Dendritic cell treated with granulocyte-macrophage colony-stimulating factor and Interleukin-4, amounts not matched to agents 40 ng/mL and 50 ng/mL, for 4 days (primary cell): ENCODE measurements around the gene MYBPC2.
"Not testable (repeated sequence)": the region's sequence is repeated elsewhere in the genome, so short reads cannot be mapped to it uniquely, and the experiment has no call there.

Experiments used
- H3K27ac Mint-ChIP-seq: one replicate; pipeline ENCODE4 v1.8.0; 2022; ENCODE audit warnings: mild to moderate bottlenecking, mixed read lengths
- H3K27me3 Mint-ChIP-seq: one replicate; pipeline ENCODE4 v1.8.0; 2022; ENCODE audit warnings: mild to moderate bottlenecking, mixed read lengths
- H3K36me3 Mint-ChIP-seq: one replicate; pipeline ENCODE4 v1.8.0; 2022; ENCODE audit warnings: low read depth, mixed read lengths
- H3K4me1 Mint-ChIP-seq: one replicate; pipeline ENCODE4 v1.8.0; 2022; ENCODE audit warnings: low read depth, mixed read lengths
- H3K4me3 Mint-ChIP-seq: one replicate; pipeline ENCODE4 v1.8.0; 2022; ENCODE audit warnings: mild to moderate bottlenecking, moderate library complexity, mixed read lengths
- H3K9me3 Mint-ChIP-seq: one replicate; pipeline ENCODE4 v1.8.0; 2022; ENCODE audit warnings: mixed read lengths
- intact Hi-C: fragments of 100-400 bp; cut with micrococcal nuclease; formaldehyde crosslinking; loops from one replicate; pipeline ENCODE4 v1.15.0; 2022

The MYBPC2 gene

DNA sequence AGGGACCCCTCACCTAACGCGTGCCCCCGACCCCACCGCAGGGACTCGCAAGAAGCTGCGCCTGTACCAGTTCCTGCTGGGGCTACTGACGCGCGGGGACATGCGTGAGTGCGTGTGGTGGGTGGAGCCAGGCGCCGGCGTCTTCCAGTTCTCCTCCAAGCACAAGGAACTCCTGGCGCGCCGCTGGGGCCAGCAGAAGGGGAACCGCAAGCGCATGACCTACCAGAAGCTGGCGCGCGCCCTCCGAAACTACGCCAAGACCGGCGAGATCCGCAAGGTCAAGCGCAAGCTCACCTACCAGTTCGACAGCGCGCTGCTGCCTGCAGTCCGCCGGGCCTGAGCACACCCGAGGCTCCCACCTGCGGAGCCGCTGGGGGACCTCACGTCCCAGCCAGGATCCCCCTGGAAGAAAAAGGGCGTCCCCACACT lies 4.7 kb upstream of the MYBPC2 start:
- H3K4me3 Mint-ChIP-seq = peak overlapping the region; percentile 64
- no peaks in the 10 kb centered on the region for H3K9me3 Mint-ChIP-seq
- H3K36me3 Mint-ChIP-seq = peaks cover 6% of the 10 kb centered on the region
- H3K27me3 Mint-ChIP-seq = peaks cover 7% of the 10 kb centered on the region
- intact Hi-C loops = no loop called here
- H3K4me1 Mint-ChIP-seq = peaks cover 46% of the 10 kb centered on the region
- H3K27ac Mint-ChIP-seq = peak overlapping the region; percentile 99

DNA sequence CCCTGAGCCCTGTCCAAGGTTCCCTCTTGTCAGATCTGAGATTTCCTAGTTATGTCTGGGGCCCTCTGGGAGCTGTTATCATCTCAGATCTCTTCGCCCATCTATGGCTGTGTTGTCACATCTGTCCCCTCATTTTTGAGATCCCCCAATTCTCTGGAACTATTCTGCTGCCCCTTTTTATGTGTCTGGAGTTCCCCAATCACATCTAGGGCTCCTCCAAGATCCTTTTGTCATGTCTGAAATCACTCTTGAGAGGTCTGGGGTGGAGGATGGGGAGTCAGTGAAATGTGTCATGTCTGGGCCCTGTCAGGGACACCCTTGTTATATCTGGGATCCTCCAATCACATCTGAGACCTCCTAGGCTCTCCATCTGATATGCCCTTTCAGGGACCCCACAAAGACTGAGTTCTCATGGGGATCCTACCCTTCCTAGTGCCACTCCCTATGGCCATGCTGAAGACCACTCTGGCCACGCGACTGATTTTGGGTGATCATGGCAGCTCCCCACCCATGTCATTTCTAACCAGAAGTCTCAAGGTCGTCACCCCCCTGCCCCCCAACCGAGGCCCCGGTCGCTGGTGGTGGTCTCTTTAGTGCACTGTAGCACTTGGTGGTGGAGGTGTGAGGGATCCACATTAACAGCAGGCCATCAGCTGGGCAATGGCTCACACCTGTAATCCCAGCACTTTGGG lies 3.8 kb upstream of the MYBPC2 start:
- peaks cover 49% of the 10 kb centered on the region for H3K4me1 Mint-ChIP-seq
- H3K36me3 Mint-ChIP-seq = peaks cover 6% of the 10 kb centered on the region
- peaks cover 16% of the 10 kb centered on the region for H3K27me3 Mint-ChIP-seq
- peak overlapping the region; percentile 99 for H3K27ac Mint-ChIP-seq
- intact Hi-C loops = no loop called here
- H3K9me3 Mint-ChIP-seq = no peaks in the 10 kb centered on the region
- H3K4me3 Mint-ChIP-seq = peak overlapping the region; percentile 64

DNA sequence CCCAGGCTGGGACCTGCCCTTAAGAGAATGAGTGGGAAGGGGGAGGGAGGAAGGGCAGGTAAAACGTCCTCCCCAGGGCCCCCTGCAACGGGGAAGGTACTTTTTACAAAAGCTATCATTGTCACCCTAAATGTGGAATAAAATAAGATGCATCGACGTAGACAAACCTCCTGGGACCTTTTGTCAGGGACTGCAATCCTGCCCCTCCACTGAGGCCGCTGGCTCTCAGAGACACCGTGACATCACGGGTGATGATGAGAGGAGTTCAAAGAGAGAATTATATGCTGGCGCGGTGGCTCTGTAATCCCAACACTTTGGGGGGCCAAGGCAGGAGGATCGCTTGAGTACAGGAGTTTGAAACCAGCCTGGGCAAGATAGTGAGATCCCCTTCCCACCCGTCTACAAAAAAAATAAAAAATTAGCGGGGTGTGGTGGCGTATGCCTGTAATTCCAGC lies 1.8 kb upstream of the MYBPC2 start:
- Mint-ChIP-seq H3K27me3 (peaks cover 23% of the 10 kb centered on the region), H3K27ac (peak overlapping the region; percentile 99), H3K4me1 (peaks cover 56% of the 10 kb centered on the region), H3K36me3 (peaks cover 6% of the 10 kb centered on the region), H3K4me3 (peak overlapping the region; percentile 80), H3K9me3 (no peaks in the 10 kb centered on the region)
- intact Hi-C loops = loop anchor here (1.0 kb wide), 2 partner anchors 16 to 47 kb away; partner anchors contain the start of gene POLD1

DNA sequence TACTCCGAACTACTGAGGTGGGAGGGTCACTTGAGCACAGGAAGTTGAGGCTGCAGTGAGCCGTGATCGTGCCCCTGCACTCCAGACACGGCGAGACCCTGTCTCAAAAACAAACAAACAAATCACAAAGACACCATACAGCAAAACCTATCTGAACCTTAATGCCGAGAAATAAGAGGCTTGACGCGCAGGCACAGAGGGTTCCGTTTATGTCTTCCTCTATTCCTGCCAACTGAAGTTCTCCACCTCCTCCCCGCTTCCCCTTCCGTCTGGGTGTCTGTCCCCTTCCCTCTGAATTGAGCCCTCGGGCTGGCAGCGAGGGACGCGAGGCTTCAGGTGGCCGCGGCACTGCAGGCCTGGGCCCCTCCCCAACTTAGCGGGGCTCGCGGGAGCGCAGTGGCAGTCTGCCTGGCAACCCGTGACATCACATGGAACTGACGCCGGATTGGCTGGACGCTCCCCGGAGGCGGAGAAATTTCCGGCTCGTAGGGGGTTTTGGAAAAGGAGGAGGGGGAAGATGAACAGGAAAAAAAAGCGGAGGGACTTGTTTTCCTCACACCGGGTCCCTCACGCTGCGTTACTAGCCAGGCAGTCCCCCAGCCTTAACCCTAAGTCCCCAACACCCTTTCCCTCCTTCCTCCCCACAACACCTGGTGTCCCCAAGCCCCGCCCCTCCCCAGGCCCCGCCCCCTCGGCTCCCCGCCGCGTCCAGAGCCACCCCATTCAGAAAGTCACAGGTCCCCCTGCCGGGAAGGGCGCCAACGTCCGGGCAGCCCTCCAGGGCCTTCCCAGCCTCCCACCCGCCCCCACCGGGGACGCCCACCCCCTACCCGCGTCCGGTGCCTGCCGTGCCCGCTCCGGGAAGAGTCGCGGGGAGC lies 1.1 kb upstream of the MYBPC2 start:
- Mint-ChIP-seq H3K36me3 (peaks cover 6% of the 10 kb centered on the region), H3K27ac (peak overlapping the region; percentile 99), H3K4me3 (peak overlapping the region; percentile 80), H3K9me3 (no peaks in the 10 kb centered on the region), H3K27me3 (peaks cover 29% of the 10 kb centered on the region), H3K4me1 (peaks cover 59% of the 10 kb centered on the region)
- intact Hi-C loops = loop anchor here (1.0 kb wide), 2 partner anchors 16 to 47 kb away; partner anchors contain the start of gene POLD1

DNA sequence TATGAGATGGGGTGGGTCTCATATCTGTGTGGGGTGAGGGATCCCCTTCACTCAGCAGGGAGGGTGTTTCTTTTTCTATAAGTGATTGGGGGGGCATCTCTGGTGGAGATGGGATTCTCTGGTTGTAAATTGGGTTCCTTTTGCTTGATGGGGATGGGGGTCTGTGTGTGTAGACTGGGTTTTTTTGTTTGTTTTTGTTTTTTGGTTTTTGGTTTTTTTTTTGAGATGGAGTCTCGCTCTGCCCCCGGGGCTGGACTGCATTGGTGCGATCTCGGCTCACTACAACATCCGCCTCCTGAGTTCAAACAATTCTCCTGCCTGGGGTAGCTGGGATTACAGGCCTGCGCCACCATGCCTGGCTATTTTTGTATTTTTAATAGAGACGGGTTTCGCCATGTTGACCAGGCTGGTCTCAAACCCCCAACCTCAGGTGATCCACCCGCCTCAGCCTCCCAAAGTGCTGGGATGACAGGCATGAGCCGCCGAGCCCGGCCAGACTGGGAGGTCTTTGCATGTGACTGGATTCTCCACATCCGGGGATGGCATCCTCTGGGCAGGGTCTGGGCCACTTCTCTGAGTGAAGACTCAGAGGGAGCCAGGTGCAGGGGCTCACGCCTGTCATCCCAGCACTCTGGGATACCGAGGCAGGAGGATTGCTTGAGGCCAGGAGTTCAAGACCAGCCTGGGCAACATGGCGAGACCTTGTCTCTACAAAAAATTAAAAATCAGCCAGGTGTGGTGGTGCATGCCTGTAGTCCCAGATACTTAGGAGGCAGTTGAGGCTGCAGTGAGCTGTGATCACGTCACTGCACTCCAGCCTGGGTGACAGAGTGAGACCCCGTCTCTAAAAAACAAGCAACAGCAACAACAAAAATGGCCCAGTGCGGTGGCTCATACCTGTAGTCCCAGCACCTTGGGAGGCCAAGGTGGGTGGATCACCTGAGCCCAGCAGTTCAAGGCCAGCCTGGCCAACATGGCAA lies 799 bp downstream of the MYBPC2 start:
- H3K4me3 Mint-ChIP-seq = peak overlapping the region; percentile 57
- intact Hi-C loops = no loop called here
- peaks cover 53% of the 10 kb centered on the region for H3K4me1 Mint-ChIP-seq
- peaks cover 41% of the 10 kb centered on the region for H3K27me3 Mint-ChIP-seq
- H3K9me3 Mint-ChIP-seq = no peaks in the 10 kb centered on the region
- H3K27ac Mint-ChIP-seq = peak overlapping the region; percentile 99
- peaks cover 6% of the 10 kb centered on the region for H3K36me3 Mint-ChIP-seq

DNA sequence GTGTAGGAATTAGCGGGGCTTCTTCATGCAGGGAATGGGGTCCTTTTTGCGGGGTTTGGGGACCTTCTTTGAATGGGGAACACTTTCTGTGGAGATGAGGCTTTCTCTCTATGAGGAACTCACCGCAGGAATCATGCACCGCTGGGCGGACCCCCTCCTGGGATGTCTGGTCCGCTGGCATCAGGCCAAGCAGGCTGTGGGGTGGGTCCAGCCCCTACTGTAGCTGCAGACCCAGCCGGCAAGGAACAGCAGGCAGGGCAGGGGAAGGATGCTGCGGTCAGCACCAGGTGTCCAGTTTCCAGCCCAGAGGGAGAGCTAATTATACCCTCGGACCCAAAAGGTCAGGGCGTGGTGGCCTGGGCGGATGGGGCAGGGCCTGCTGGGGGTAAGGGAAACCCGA lies 1.8 kb downstream of the MYBPC2 start:
- H3K27me3 Mint-ChIP-seq = peaks cover 47% of the 10 kb centered on the region
- peaks cover 43% of the 10 kb centered on the region for H3K4me1 Mint-ChIP-seq
- intact Hi-C loops = no loop called here
- no peak overlapping the region for H3K27ac Mint-ChIP-seq
- H3K9me3 Mint-ChIP-seq = no peaks in the 10 kb centered on the region
- peaks cover 6% of the 10 kb centered on the region for H3K36me3 Mint-ChIP-seq
- H3K4me3 Mint-ChIP-seq = no peak overlapping the region

DNA sequence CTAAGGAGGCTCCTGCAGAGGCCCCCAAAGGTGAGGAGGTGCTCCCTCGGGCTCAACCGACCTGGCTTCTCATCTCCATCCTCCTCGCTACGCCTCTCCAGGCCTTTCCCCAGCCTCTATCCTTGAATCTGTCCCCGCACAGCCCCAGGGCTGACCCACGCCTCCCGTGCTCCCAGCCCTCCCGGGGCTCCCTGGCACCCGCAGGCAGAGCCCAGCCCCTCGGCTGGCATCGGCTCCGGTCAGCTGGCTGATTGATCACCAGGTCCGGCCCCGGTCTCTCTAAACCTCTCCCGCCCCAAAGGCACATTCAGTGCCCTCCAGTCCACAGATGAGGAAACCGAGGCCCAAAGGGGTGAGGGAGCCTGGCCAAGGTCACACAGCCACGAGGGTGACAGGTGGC lies 2.5 kb downstream of the MYBPC2 start:
- peaks cover 6% of the 10 kb centered on the region for H3K36me3 Mint-ChIP-seq
- no peaks in the 10 kb centered on the region for H3K9me3 Mint-ChIP-seq
- peaks cover 51% of the 10 kb centered on the region for H3K27me3 Mint-ChIP-seq
- H3K4me3 Mint-ChIP-seq = no peak overlapping the region
- no peak overlapping the region for H3K27ac Mint-ChIP-seq
- intact Hi-C loops = no loop called here
- H3K4me1 Mint-ChIP-seq = peaks cover 36% of the 10 kb centered on the region

DNA sequence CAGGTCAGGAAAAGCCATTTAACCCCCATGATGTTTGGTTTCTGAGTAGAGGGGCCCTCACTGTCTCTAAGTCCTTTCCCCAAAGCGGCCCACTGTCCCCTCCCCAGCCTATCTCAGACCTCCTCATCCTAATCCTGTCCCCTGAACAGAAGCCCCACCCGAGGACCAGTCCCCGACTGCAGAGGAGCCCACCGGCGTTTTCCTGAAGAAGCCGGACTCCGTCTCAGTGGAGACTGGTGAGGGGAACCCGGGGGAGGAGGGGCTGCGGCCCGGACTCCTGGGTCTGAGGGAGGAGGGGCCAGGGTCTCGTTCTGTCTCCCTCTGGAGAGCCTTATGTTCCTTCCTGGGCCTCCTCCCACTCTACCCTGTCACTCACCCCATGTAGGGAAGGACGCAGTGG lies 2.9 kb downstream of the MYBPC2 start:
- Mint-ChIP-seq H3K4me1 (peaks cover 32% of the 10 kb centered on the region), H3K27me3 (peaks cover 53% of the 10 kb centered on the region), H3K36me3 (peaks cover 6% of the 10 kb centered on the region), H3K4me3 (no peak overlapping the region), H3K9me3 (no peaks in the 10 kb centered on the region), H3K27ac (no peak overlapping the region)
- intact Hi-C loops = no loop called here

DNA sequence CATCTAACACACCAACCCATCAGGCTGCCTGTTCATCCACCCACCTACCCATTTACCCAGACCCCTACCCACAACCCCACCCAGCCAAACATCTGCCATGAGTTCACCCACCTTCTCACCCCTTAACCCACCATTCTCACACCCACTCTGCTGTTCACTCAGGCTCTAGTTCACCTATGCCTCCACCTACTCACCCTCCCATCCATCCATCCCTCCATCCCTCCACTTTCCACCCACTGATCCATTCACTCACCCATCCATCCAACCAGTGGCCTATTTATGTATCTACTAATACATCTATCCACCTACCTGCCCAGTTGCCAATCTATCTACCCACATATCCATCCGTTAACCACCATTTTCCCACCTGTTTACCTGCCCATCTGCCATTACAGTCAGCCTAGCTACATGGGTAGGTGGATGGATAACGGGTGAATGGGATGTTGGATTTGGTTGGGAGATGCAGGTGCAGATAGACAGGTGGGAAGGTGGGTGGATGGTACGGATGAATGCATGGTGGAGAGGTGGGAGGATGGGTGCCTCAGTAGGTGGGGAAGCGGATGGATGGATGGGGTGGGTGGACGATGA lies 5.3 kb downstream of the MYBPC2 start:
- Mint-ChIP-seq H3K27ac (no peak overlapping the region), H3K9me3 (no peaks in the 10 kb centered on the region), H3K4me1 (peaks cover 14% of the 10 kb centered on the region), H3K4me3 (no peak overlapping the region), H3K27me3 (peaks cover 48% of the 10 kb centered on the region), H3K36me3 (no peaks in the 10 kb centered on the region)
- intact Hi-C loops = no loop called here

DNA sequence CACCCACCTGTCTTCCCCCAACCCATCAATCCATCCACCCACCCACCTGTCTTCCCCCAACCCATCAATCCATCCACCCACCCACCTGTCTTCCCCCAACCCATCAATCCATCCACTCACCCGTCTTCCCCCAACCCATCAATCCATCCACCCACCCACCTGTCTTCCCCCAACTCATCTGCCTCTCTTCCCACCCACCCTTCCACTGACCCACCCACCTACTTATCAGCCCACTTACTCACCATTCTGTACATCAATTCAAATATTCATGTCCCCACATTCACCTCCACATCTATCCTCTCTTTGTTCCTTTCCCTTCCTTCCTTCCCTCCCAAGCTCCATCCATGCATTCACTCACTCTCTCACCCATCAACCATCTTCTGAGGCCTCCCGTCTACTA lies 6.4 kb downstream of the MYBPC2 start:
- H3K4me3 Mint-ChIP-seq, H3K9me3 Mint-ChIP-seq, H3K4me1 Mint-ChIP-seq, H3K27ac Mint-ChIP-seq, H3K36me3 Mint-ChIP-seq, intact Hi-C loops: not testable (repeated sequence)
- H3K27me3 Mint-ChIP-seq = peaks cover 42% of the 10 kb centered on the region

DNA sequence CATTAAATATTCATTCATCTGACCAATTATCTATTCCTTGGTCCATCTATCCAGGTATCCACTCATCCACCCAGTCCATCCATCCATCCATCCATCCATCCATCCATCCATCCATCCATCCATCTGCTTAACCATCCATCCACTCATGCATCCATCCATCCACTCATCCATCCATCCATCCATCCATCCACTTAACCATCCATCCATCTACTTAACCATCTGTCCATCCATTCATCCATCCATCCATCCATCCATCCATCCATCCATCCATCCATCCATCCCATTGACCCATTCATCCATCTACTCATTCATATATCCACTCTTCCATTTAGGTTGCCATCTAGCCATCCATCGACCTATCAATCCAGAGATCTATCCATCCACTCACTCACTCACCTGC lies 11.4 kb downstream of the MYBPC2 start:
- no peaks in the 10 kb centered on the region for H3K4me1 Mint-ChIP-seq
- no peak overlapping the region for H3K27ac Mint-ChIP-seq
- no peaks in the 10 kb centered on the region for H3K9me3 Mint-ChIP-seq
- intact Hi-C loops = no loop called here
- H3K4me3 Mint-ChIP-seq = no peak overlapping the region
- no peaks in the 10 kb centered on the region for H3K36me3 Mint-ChIP-seq
- H3K27me3 Mint-ChIP-seq = peaks cover 22% of the 10 kb centered on the region

DNA sequence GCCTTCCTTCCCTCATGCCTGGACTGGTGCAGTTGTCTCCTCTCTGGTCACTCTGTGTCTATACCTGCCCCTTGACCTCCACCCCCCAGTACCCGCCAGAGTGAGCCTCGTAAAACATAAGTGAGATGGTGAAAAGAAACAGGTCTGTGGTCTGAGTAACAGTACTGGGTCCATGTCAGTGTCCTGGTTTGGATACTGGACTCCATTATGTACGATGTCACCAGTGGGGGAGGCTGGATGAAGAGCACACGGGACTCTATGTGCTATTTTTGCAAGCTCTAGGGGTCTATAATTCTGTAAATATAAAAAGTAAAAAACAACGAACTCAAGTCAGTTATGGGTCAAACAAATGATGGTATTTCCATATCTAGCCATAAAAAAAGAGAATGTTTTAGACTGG lies 14.4 kb downstream of the MYBPC2 start:
- Mint-ChIP-seq H3K36me3 (no peaks in the 10 kb centered on the region), H3K27me3 (peaks cover 29% of the 10 kb centered on the region), H3K4me3 (no peak overlapping the region), H3K9me3 (no peaks in the 10 kb centered on the region), H3K4me1 (no peaks in the 10 kb centered on the region), H3K27ac (no peak overlapping the region)
- intact Hi-C loops = no loop called here

DNA sequence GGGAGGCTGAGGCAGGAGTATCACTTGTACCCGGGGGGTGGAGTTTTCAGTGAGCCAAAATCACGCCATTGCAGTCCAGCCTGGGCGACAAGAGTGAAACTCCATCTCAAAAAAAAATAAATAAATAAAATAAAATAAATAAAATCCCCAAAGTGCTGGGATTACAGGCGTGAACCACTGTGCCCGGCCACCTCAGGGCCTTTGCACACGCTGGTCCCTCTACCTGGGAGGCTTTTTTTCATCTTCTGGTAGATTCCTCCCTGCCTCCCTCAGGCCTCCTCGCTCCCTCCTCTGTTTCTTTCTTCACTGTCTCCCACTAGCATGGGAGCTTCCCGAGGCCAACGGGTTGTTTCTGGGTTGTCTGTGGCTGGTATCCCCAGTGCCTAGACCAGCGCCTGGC lies 15.1 kb downstream of the MYBPC2 start:
- intact Hi-C loops = no loop called here
- Mint-ChIP-seq H3K9me3 (no peaks in the 10 kb centered on the region), H3K4me1 (no peaks in the 10 kb centered on the region), H3K4me3 (no peak overlapping the region), H3K36me3 (no peaks in the 10 kb centered on the region), H3K27me3 (peaks cover 31% of the 10 kb centered on the region), H3K27ac (no peak overlapping the region)
